A673 (cell line): ENCODE data around the gene NCBP2. TPM values are rescaled to one million over a fixed set of nuclear protein-coding genes. Genes with fewer than 3 reads are reported as not detected.
A peak's percentile ranks its signal among the peaks of the same experiment; 100 is the strongest.

Experiments
- BruUV-seq: library from RNA; stranded (reverse); fragments of 400-500 nt; replicated peaks from 2 replicates; lab custom pipeline; 2021; lab: Mats Ljungman, UMichigan
- CTCF ChIA-PET: fragments of 300-600 bp; sonication (Branson Sonifier 250); formaldehyde crosslinking; loops from one replicate; lab custom pipeline; 2022; ENCODE audit warnings: antibody characterized with exemption; lab: Charles Lee
- POLR2A ChIA-PET: fragments of 300-600 bp; sonication (Branson Sonifier 250); formaldehyde crosslinking; loops from one replicate; lab custom pipeline; 2022; ENCODE audit warnings: antibody characterized with exemption; ENCODE audit not compliant: low non-redundant PET; lab: Charles Lee
- DNase-seq: peaks from one replicate; pipeline ENCODE4 v3.0.0-alpha.2; 2015; ENCODE audit warnings: low spot score
- H3K27ac ChIP-seq: fragments of 200-600 bp; sonication (generic); 2 replicates; pipeline ENCODE4 v1.5.1; 2016; ENCODE audit warnings: mixed run types, low read depth, mild to moderate bottlenecking, mixed read lengths, antibody characterized with exemption, low read length; ENCODE audit not compliant: poor library complexity, severe bottlenecking
- H3K27me3 ChIP-seq: fragments of 200-600 bp; sonication (generic); replicated peaks from 2 replicates; pipeline ENCODE4 v1.6.1; 2017; ENCODE audit warnings: mixed run types, low read depth, mild to moderate bottlenecking, mixed read lengths, antibody characterized with exemption, low read length; ENCODE audit not compliant: insufficient read depth, poor library complexity
- H3K36me3 ChIP-seq: fragments of 200-600 bp; sonication (generic); 2 replicates; pipeline ENCODE4 v1.6.1; 2016; ENCODE audit warnings: mixed run types, mild to moderate bottlenecking, mixed read lengths, antibody characterized with exemption, low read length; ENCODE audit not compliant: insufficient read depth, poor library complexity, severe bottlenecking
- H3K4me1 ChIP-seq: fragments of 200-600 bp; sonication (generic); 2 replicates; pipeline ENCODE4 v1.6.1; 2017; ENCODE audit warnings: mixed run types, mild to moderate bottlenecking, mixed read lengths, antibody characterized with exemption, low read length; ENCODE audit not compliant: insufficient read depth, poor library complexity, severe bottlenecking
- H3K4me3 ChIP-seq: fragments of 200-600 bp; sonication (generic); 2 replicates; pipeline ENCODE4 v1.5.1; 2016; ENCODE audit warnings: low read depth, mixed run types, mild to moderate bottlenecking, mixed read lengths, low read length; ENCODE audit not compliant: poor library complexity, severe bottlenecking
- H3K9me3 ChIP-seq: fragments of 200-600 bp; sonication (generic); 2 replicates; pipeline ENCODE4 v1.6.1; 2016; ENCODE audit warnings: mixed run types, low read depth, mild to moderate bottlenecking, mixed read lengths, antibody characterized with exemption, low read length; ENCODE audit not compliant: poor library complexity, severe bottlenecking
- CTCF ChIP-seq: fragments of 300-800, 200-600 bp; sonication (generic); conservative IDR thresholded peaks from 2 replicates; pipeline ENCODE4 v1.5.1; 2017; ENCODE audit warnings: low read depth, mild to moderate bottlenecking, antibody characterized with exemption, low read length, moderate library complexity, mixed read lengths
- EZH2 ChIP-seq: fragments of 200-600 bp; sonication (generic); IDR thresholded peaks from 2 replicates; pipeline ENCODE4 v1.6.1; 2017; ENCODE audit warnings: borderline replicate concordance, low read depth, mild to moderate bottlenecking, mixed read lengths, antibody characterized with exemption, low read length; ENCODE audit not compliant: poor library complexity, severe bottlenecking
- intact Hi-C: fragments of 100-400 bp; cut with micrococcal nuclease; formaldehyde crosslinking; loops from one replicate; pipeline ENCODE4 v1.10.0; 2022; ENCODE audit not compliant: unreplicated experiment
- total RNA-seq: library from RNA; stranded (reverse); gene quantifications from 2 replicates; pipeline ENCODE4 v1.2.3, GENCODE V29; 2021

NCBP2 gene
- total RNA-seq, 1 experiment from 2014 or later, result 93.7 TPM

- CTCF ChIA-PET, result no interaction called here
Observed at GRCh38 chr3:196989721-196990262, 47.5 kb upstream of the NCBP2 start.

GRCh38 chr3:196988241-196989029 is 46.1 kb upstream of the NCBP2 start:
- Histone ChIP-seq H3K36me3 (no peaks in the 10 kb centered on the region), H3K27ac (no peak overlapping the region), H3K27me3 (no peaks in the 10 kb centered on the region), H3K4me1 (no peaks in the 10 kb centered on the region), H3K4me3 (no peak overlapping the region), H3K9me3 (no peaks in the 10 kb centered on the region)
- BruUV-seq, result no TSS peak
- ChIA-PET POLR2A (no interaction called here), CTCF (no interaction called here)
- DNase-seq, result no peak
- no peak for TF ChIP-seq EZH2
- peak; percentile 52 for TF ChIP-seq CTCF
- intact Hi-C loops, result no loop called here

More at GRCh38 chr3:196989721-196990262, 47.5 kb upstream of the NCBP2 start:
- no peak overlapping the region for H3K4me3 ChIP-seq
- H3K27ac ChIP-seq, result no peak overlapping the region
- TF ChIP-seq CTCF (no peak), EZH2 (no peak)
- H3K4me1 ChIP-seq, result no peaks in the 10 kb centered on the region
- BruUV-seq, result no TSS peak
- H3K27me3 ChIP-seq, result no peaks in the 10 kb centered on the region
- intact Hi-C loops, result no loop called here
- no peak for DNase-seq
- no peaks in the 10 kb centered on the region for H3K9me3 ChIP-seq
- no peaks in the 10 kb centered on the region for H3K36me3 ChIP-seq
- POLR2A ChIA-PET, result no interaction called here

- Histone ChIP-seq H3K27me3 (no peaks in the 10 kb centered on the region), H3K9me3 (no peaks in the 10 kb centered on the region), H3K36me3 (no peaks in the 10 kb centered on the region), H3K4me1 (no peaks in the 10 kb centered on the region), H3K27ac (no peak overlapping the region), H3K4me3 (no peak overlapping the region)
- no peak for DNase-seq
- CTCF ChIA-PET, result interaction anchor here (0.7 kb wide), 1 partner anchor 32 kb away, joined by 7 read pairs; no protein-coding TSS in a partner anchor
- POLR2A ChIA-PET, result no interaction called here
- BruUV-seq, result no TSS peak
- TF ChIP-seq EZH2 (no peak), CTCF (no peak)
- intact Hi-C loops, result no loop called here
Observed at GRCh38 chr3:196987022-196987421, 44.7 kb upstream of the NCBP2 start.
